Trophoblast cell (in vitro differentiated cells and primary cell): Measurements from ENCODE around the gene INHBB.

ENCODE experiments used
- DNase-seq, 2 donors: peaks; one replicate each; pipeline ENCODE4 v3.0.0-alpha.2; 2016
- H2AFZ ChIP-seq: 2 replicates; pipeline ENCODE4 v1.6.1; 2013; ENCODE audit warnings: low read length, moderate library complexity, mild to moderate bottlenecking; ENCODE audit not compliant: insufficient read depth, poor library complexity
- H2AK5ac ChIP-seq: 2 replicates; pipeline ENCODE4 v1.6.1; 2013; ENCODE audit warnings: mild to moderate bottlenecking, low read length
- H2BK120ac ChIP-seq: 2 replicates; pipeline ENCODE4 v1.6.1; 2013; ENCODE audit warnings: low read length, mild to moderate bottlenecking, moderate library complexity; ENCODE audit not compliant: insufficient read depth, poor library complexity
- H2BK12ac ChIP-seq: 2 replicates; pipeline ENCODE4 v1.6.1; 2013; ENCODE audit warnings: mild to moderate bottlenecking, low read length, moderate library complexity
- H2BK5ac ChIP-seq: 2 replicates; pipeline ENCODE4 v1.6.1; 2013; ENCODE audit warnings: low read length, low read depth, moderate library complexity, mild to moderate bottlenecking; ENCODE audit not compliant: poor library complexity
- H3K14ac ChIP-seq: 2 replicates; pipeline ENCODE4 v1.6.1; 2013; ENCODE audit warnings: mild to moderate bottlenecking, low read length
- H3K18ac ChIP-seq: 2 replicates; pipeline ENCODE4 v1.6.1; 2013; ENCODE audit warnings: mild to moderate bottlenecking, low read length
- H3K23ac ChIP-seq: 2 replicates; pipeline ENCODE4 v1.6.1; 2013; ENCODE audit warnings: low read length
- H3K27ac ChIP-seq: 2 replicates; pipeline ENCODE4 v1.5.1; 2013; ENCODE audit warnings: low read depth, mild to moderate bottlenecking, inconsistent platforms, low read length, moderate library complexity
- H3K27me3 ChIP-seq: 2 replicates; pipeline ENCODE4 v1.6.1; 2013; ENCODE audit warnings: inconsistent platforms, mild to moderate bottlenecking, low read length, moderate library complexity; ENCODE audit not compliant: insufficient read depth
- H3K36me3 ChIP-seq, 2 experiments: 1 replicate in 1 of 2; 2 replicates in 1 of 2; pipeline ENCODE4 v1.6.1; 2013; ENCODE audit warnings: low read length in 2 of 2, mild to moderate bottlenecking in 2 of 2, moderate library complexity in 1 of 2; ENCODE audit not compliant: insufficient read depth in 2 of 2, control insufficient read depth in 1 of 2
- H3K4ac ChIP-seq: 2 replicates; pipeline ENCODE4 v1.6.1; 2013; ENCODE audit warnings: low read depth, mild to moderate bottlenecking, low read length, moderate library complexity
- H3K4me1 ChIP-seq, 2 experiments: 1 replicate in 1 of 2; 2 replicates in 1 of 2; pipeline ENCODE4 v1.6.1; 2013; ENCODE audit warnings: low read length in 2 of 2, mild to moderate bottlenecking in 2 of 2, moderate library complexity in 1 of 2; ENCODE audit not compliant: insufficient read depth in 2 of 2, control insufficient read depth in 1 of 2
- H3K4me2 ChIP-seq: 2 replicates; pipeline ENCODE4 v1.6.1; 2013; ENCODE audit warnings: inconsistent platforms, mild to moderate bottlenecking, low read length, moderate library complexity
- H3K4me3 ChIP-seq: 2 replicates; pipeline ENCODE4 v1.5.1; 2013; ENCODE audit warnings: mild to moderate bottlenecking, low read depth, low read length, inconsistent platforms
- H3K79me1 ChIP-seq: one replicate; pipeline ENCODE4 v1.6.1; 2013; ENCODE audit warnings: low read length
- H3K79me2 ChIP-seq: 2 replicates; pipeline ENCODE4 v1.6.1; 2013; ENCODE audit warnings: low read length, mild to moderate bottlenecking; ENCODE audit not compliant: control insufficient read depth, insufficient read depth, poor library complexity
- H3K9ac ChIP-seq: 2 replicates; pipeline ENCODE4 v1.6.1; 2013; ENCODE audit warnings: mild to moderate bottlenecking, low read length
- H3K9me3 ChIP-seq: 2 replicates; pipeline ENCODE4 v1.6.1; 2013; ENCODE audit warnings: low read depth, mild to moderate bottlenecking, control low read depth, inconsistent platforms, low read length; ENCODE audit not compliant: insufficient read depth
- H4K12ac ChIP-seq: 2 replicates; pipeline ENCODE4 v1.6.1; 2013; ENCODE audit warnings: low read depth, mild to moderate bottlenecking, low read length, moderate library complexity
- H4K8ac ChIP-seq: 2 replicates; pipeline ENCODE4 v1.6.1; 2013; ENCODE audit warnings: low read depth, mild to moderate bottlenecking, low read length, moderate library complexity
- H4K91ac ChIP-seq: one replicate; pipeline ENCODE4 v1.6.1; 2013; ENCODE audit warnings: low read depth, mild to moderate bottlenecking, low read length, moderate library complexity
- WGBS: extraction: QIAGEN DNeasy Blood & Tissue Kit; methylation state at CpG from one replicate; pipeline ENCODE4 v1.1.7; 2013; ENCODE audit warnings: missing lambda C conversion rate; ENCODE audit not compliant: insufficient read length, insufficient coverage; ENCODE audit errors: extremely low coverage; 5-methylcytosine and 5-hydroxymethylcytosine counted together

The INHBB gene

GRCh38 chr2:120321721-120322284 is 24.1 kb upstream of the INHBB start:
- no peaks in the 10 kb centered on the region for H3K79me1 ChIP-seq
- no peak overlapping the region for H3K9ac ChIP-seq
- H2BK5ac ChIP-seq: no peak overlapping the region
- no peak overlapping the region for H3K14ac ChIP-seq
- H4K8ac ChIP-seq: no peak overlapping the region
- no peak overlapping the region for H2BK12ac ChIP-seq
- H3K4me3 ChIP-seq: no peak overlapping the region
- H3K23ac ChIP-seq: no peak overlapping the region
- peaks cover 0 to 2% of the 10 kb centered on the region in 2 experiments for H3K4me1 ChIP-seq
- H3K27ac ChIP-seq: no peak overlapping the region
- no peak overlapping the region for H2AK5ac ChIP-seq
- H2BK120ac ChIP-seq: no peak overlapping the region
- no peak overlapping the region for H4K12ac ChIP-seq
- H3K79me2 ChIP-seq: no peaks in the 10 kb centered on the region
- no peak overlapping the region for H3K4ac ChIP-seq
- DNase-seq: no peak
- H3K36me3 ChIP-seq: no peaks in the 10 kb centered on the region
- H3K18ac ChIP-seq: no peak overlapping the region
- no peaks in the 10 kb centered on the region for H3K27me3 ChIP-seq
- H2AFZ ChIP-seq: no peak overlapping the region
- H3K4me2 ChIP-seq: no peak overlapping the region
- H4K91ac ChIP-seq: no peak overlapping the region
- H3K9me3 ChIP-seq: peaks cover 2% of the 10 kb centered on the region
- no CpG with 5 or more reads among the region's 10 CpGs for WGBS

GRCh38 chr2:120322329-120322728 is 23.6 kb upstream of the INHBB start:
- no peaks in the 10 kb centered on the region for H3K36me3 ChIP-seq
- no peak overlapping the region for H4K12ac ChIP-seq
- H3K14ac ChIP-seq: no peak overlapping the region
- WGBS: no CpG with 5 or more reads among the region's 7 CpGs
- no peak overlapping the region for H3K4me2 ChIP-seq
- no peak overlapping the region for H3K4ac ChIP-seq
- H3K4me3 ChIP-seq: no peak overlapping the region
- peaks cover 0 to 2% of the 10 kb centered on the region in 2 experiments for H3K4me1 ChIP-seq
- H4K8ac ChIP-seq: no peak overlapping the region
- peaks cover 2% of the 10 kb centered on the region for H3K9me3 ChIP-seq
- H2AK5ac ChIP-seq: no peak overlapping the region
- no peaks in the 10 kb centered on the region for H3K79me2 ChIP-seq
- no peaks in the 10 kb centered on the region for H3K79me1 ChIP-seq
- H3K27ac ChIP-seq: no peak overlapping the region
- H3K18ac ChIP-seq: no peak overlapping the region
- no peak overlapping the region for H2BK5ac ChIP-seq
- no peak for DNase-seq
- H4K91ac ChIP-seq: no peak overlapping the region
- H3K9ac ChIP-seq: no peak overlapping the region
- H2AFZ ChIP-seq: no peak overlapping the region
- no peak overlapping the region for H2BK120ac ChIP-seq
- no peaks in the 10 kb centered on the region for H3K27me3 ChIP-seq
- no peak overlapping the region for H2BK12ac ChIP-seq
- H3K23ac ChIP-seq: no peak overlapping the region

- Histone ChIP-seq H3K27ac (no peak overlapping the region), H3K4me3 (peak overlapping the region; percentile 4), H4K8ac (no peak overlapping the region), H2BK12ac (no peak overlapping the region), H3K23ac (no peak overlapping the region), H4K91ac (no peak overlapping the region), H3K4me2 (no peak overlapping the region), H3K4ac (no peak overlapping the region), H3K18ac (no peak overlapping the region), H3K9me3 (peaks cover 2% of the 10 kb centered on the region), H2BK5ac (no peak overlapping the region), H3K36me3 (no peaks in the 10 kb centered on the region), H2AFZ (no peak overlapping the region), H2AK5ac (no peak overlapping the region), H3K4me1 (peaks cover 0 to 2% of the 10 kb centered on the region in 2 experiments), H3K9ac (no peak overlapping the region), H3K14ac (no peak overlapping the region), H3K27me3 (no peaks in the 10 kb centered on the region), H4K12ac (no peak overlapping the region), H3K79me2 (no peaks in the 10 kb centered on the region), H2BK120ac (no peak overlapping the region), H3K79me1 (no peaks in the 10 kb centered on the region)
- DNase-seq: no peak
- no CpG with 5 or more reads among the region's 10 CpGs for WGBS
Observed at GRCh38 chr2:120323214-120323613, 22.7 kb upstream of the INHBB start.

GRCh38 chr2:120323807-120324399 is 22.0 kb upstream of the INHBB start:
- Histone ChIP-seq H3K9me3 (peaks cover 2% of the 10 kb centered on the region), H3K79me2 (no peaks in the 10 kb centered on the region), H4K8ac (no peak overlapping the region), H3K23ac (no peak overlapping the region), H3K4me1 (peaks cover 0 to 2% of the 10 kb centered on the region in 2 experiments), H4K91ac (no peak overlapping the region), H2BK120ac (no peak overlapping the region), H2AK5ac (no peak overlapping the region), H3K4me3 (no peak overlapping the region), H3K18ac (no peak overlapping the region), H3K9ac (no peak overlapping the region), H3K27ac (no peak overlapping the region), H3K14ac (no peak overlapping the region), H3K4me2 (no peak overlapping the region), H3K27me3 (no peaks in the 10 kb centered on the region), H2BK5ac (no peak overlapping the region), H2BK12ac (no peak overlapping the region), H4K12ac (no peak overlapping the region), H3K79me1 (no peaks in the 10 kb centered on the region), H3K36me3 (no peaks in the 10 kb centered on the region), H3K4ac (no peak overlapping the region), H2AFZ (no peak overlapping the region)
- no peak for DNase-seq
- WGBS: no CpG with 5 or more reads among the region's 10 CpGs
